ENCODE results near the gene ASIC1.

DNA sequence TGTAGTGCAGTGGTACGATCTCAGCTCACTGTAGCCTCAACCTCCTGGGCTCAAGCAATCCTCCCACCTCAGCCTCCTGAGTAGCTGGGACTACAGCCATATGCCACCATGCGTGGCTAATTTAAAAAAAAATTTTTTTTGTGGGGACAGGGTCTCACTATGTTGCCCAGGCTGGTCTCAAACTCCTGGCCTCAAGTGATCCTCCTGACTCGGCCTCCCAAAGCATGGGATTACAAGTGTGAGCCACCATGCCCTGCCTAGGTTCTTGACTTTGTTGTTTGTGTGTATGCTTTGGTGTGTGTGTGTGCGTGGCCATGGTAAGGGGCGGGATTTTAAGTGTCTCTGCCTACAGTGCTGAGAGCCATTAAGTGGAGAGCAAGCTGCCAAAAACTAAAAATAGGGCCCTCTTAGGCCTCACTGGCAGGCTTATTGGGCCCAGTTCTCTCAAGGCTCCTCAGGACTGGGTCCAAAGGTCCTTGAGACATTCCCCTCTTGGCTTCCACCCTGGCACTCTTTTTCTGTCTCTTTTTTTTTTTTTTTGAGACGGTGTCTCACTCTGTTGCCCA is 59.7 kb downstream of the ASIC1 start:
- TF ChIP-seq, protein P1, sequence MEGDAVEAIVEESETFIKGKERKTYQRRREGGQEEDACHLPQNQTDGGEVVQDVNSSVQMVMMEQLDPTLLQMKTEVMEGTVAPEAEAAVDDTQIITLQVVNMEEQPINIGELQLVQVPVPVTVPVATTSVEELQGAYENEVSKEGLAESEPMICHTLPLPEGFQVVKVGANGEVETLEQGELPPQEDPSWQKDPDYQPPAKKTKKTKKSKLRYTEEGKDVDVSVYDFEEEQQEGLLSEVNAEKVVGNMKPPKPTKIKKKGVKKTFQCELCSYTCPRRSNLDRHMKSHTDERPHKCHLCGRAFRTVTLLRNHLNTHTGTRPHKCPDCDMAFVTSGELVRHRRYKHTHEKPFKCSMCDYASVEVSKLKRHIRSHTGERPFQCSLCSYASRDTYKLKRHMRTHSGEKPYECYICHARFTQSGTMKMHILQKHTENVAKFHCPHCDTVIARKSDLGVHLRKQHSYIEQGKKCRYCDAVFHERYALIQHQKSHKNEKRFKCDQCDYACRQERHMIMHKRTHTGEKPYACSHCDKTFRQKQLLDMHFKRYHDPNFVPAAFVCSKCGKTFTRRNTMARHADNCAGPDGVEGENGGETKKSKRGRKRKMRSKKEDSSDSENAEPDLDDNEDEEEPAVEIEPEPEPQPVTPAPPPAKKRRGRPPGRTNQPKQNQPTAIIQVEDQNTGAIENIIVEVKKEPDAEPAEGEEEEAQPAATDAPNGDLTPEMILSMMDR (IDR thresholded peaks at IDR 0.05) = no peak
- no peak for TF ChIP-seq POLR2AphosphoS5 (IDR thresholded peaks at IDR 0.05)
